Endothelial cell of umbilical vein (primary cell): ENCODE results near the gene LSM14A. TPM values are rescaled to one million over a fixed set of nuclear protein-coding genes. Genes with fewer than 3 reads are reported as not detected.

Experiments
- BruUV-seq: library from RNA; stranded (reverse); fragments of 400-500 nt; replicated peaks from 2 replicates; lab custom pipeline; 2021; lab: Mats Ljungman, UMichigan
- CTCF ChIA-PET: fragments of 300-600, 350-600 bp; sonication (Branson Sonifier 250); formaldehyde crosslinking; loops from one replicate; lab custom pipeline; 2021; ENCODE audit warnings: antibody characterized with exemption, inconsistent platforms; lab: Charles Lee
- POLR2A ChIA-PET: fragments of 300-600, 350-600 bp; sonication (Branson Sonifier 250); formaldehyde crosslinking; loops from one replicate; lab custom pipeline; 2021; ENCODE audit warnings: antibody characterized with exemption, inconsistent platforms; lab: Charles Lee
- DNase-seq: peaks from one replicate; pipeline ENCODE4 v3.0.0-alpha.2; 2011; ENCODE audit warnings: low read depth, low spot score
- FAIRE-seq: peaks from 2 replicates; lab custom pipeline; 2011; peaks lifted over from hg19 to GRCh38; lab: Jason Lieb, UNC
- H2AFZ ChIP-seq: 2 replicates; pipeline ENCODE4 v1.6.0; 2012; ENCODE audit warnings: low read depth, low read length, control low read depth, inconsistent platforms
- H3K27ac ChIP-seq: 2 replicates; pipeline ENCODE4 v1.5.1; 2011; ENCODE audit warnings: low read depth, mild to moderate bottlenecking, control low read depth, low read length, moderate library complexity; ENCODE audit not compliant: insufficient read depth
- H3K27me3 ChIP-seq, 2 experiments: 2 replicates each; pipeline versions ENCODE4 v1.6.0 to v1.6.1; 2011; ENCODE audit warnings: low read length in 2 of 2, mixed read lengths in 1 of 2; ENCODE audit not compliant: control insufficient read depth in 2 of 2, insufficient read depth in 2 of 2
- H3K36me3 ChIP-seq, 2 experiments: 2 replicates in 1 of 2; 3 replicates in 1 of 2; pipeline ENCODE4 v1.5.1; 2011; ENCODE audit warnings: low read length in 2 of 2, mild to moderate bottlenecking in 1 of 2, moderate library complexity in 1 of 2; ENCODE audit not compliant: control insufficient read depth in 2 of 2, insufficient read depth in 2 of 2; ENCODE audit errors: extremely low read depth in 1 of 2
- H3K4me1 ChIP-seq: 3 replicates; pipeline ENCODE4 v1.5.1; 2011; ENCODE audit warnings: mild to moderate bottlenecking, low read length; ENCODE audit not compliant: control insufficient read depth, insufficient read depth; ENCODE audit errors: extremely low read depth
- H3K4me2 ChIP-seq: 2 replicates; pipeline ENCODE4 v1.6.1; 2011; ENCODE audit warnings: low read length, control low read depth, mixed read lengths; ENCODE audit not compliant: insufficient read depth
- H3K4me3 ChIP-seq, 3 experiments: fragments of 200-600 bp in 1 of 3; sonication (generic), shearing (Covaris generic) in 1 of 3; replicated peaks in 1 of 3; 2 replicates each; pipeline ENCODE4 v1.5.1; 2011 to 2016; ENCODE audit warnings: control low read depth in 3 of 3, low read length in 3 of 3, mild to moderate bottlenecking in 2 of 3, inconsistent platforms in 1 of 3, low read depth in 1 of 3, moderate library complexity in 1 of 3; ENCODE audit not compliant: insufficient read depth in 1 of 3
- H3K79me2 ChIP-seq: 2 replicates; pipeline ENCODE4 v1.6.0; 2012; ENCODE audit warnings: low read length, inconsistent platforms; ENCODE audit not compliant: control insufficient read depth, insufficient read depth
- H3K9ac ChIP-seq: replicated peaks from 2 replicates; pipeline ENCODE3; 2011; ENCODE audit warnings: low read length, control low read depth; ENCODE audit not compliant: insufficient read depth; ENCODE audit errors: extremely low read depth
- H3K9me1 ChIP-seq: replicated peaks from 3 replicates; pipeline ENCODE4 v1.6.0; 2011; ENCODE audit warnings: mild to moderate bottlenecking, low read length; ENCODE audit not compliant: control insufficient read depth, insufficient read depth; ENCODE audit errors: extremely low read depth
- H3K9me3 ChIP-seq: replicated peaks from 2 replicates; pipeline ENCODE4 v1.5.1; 2012; ENCODE audit warnings: low read length, inconsistent platforms; ENCODE audit not compliant: control insufficient read depth, insufficient read depth
- H4K20me1 ChIP-seq: replicated peaks from 2 replicates; pipeline ENCODE3; 2011; ENCODE audit warnings: mild to moderate bottlenecking, low read length; ENCODE audit not compliant: control insufficient read depth, insufficient read depth; ENCODE audit errors: extremely low read depth
- EZH2 ChIP-seq: IDR thresholded peaks from 2 replicates; pipeline ENCODE4 v1.6.1; 2012; ENCODE audit warnings: borderline replicate concordance, low read depth, mild to moderate bottlenecking, moderate library complexity, low read length, inconsistent platforms; ENCODE audit not compliant: severe bottlenecking
- FOS ChIP-seq: IDR thresholded peaks from 2 replicates; pipeline ENCODE4 v1.6.1; 2011; ENCODE audit warnings: mild to moderate bottlenecking, low read length, moderate library complexity, borderline replicate concordance; ENCODE audit not compliant: insufficient read depth
- GATA2 ChIP-seq: IDR thresholded peaks from 2 replicates; pipeline ENCODE4 v1.7.0; 2011; ENCODE audit warnings: low read depth, mild to moderate bottlenecking, moderate library complexity, mixed read lengths, low read length; ENCODE audit not compliant: insufficient read length, insufficient read depth
- JUN ChIP-seq: IDR thresholded peaks from 2 replicates; pipeline ENCODE4 v1.6.1; 2011; ENCODE audit warnings: borderline replicate concordance, low read depth; ENCODE audit not compliant: insufficient read length, insufficient read depth
- MAX ChIP-seq: IDR thresholded peaks from 2 replicates; pipeline ENCODE4 v1.6.1; 2011; ENCODE audit not compliant: insufficient read depth, insufficient read length
- MYC ChIP-seq: IDR thresholded peaks from one replicate; pipeline ENCODE4 v1.6.1; 2011; ENCODE audit warnings: mild to moderate bottlenecking, low read depth, low read length
- POLR2A ChIP-seq: IDR thresholded peaks from 2 replicates; pipeline ENCODE4 v1.6.1; 2012; ENCODE audit warnings: low read depth, mild to moderate bottlenecking, control low read depth, low read length
- POLR2AphosphoS5 ChIP-seq: IDR thresholded peaks from 2 replicates; pipeline ENCODE4 v1.6.1; 2012; ENCODE audit warnings: low read depth, mild to moderate bottlenecking, control low read depth, low read length, moderate library complexity; ENCODE audit not compliant: insufficient read depth
- dilution Hi-C: fragments of 300-500 bp; cut with MboI; formaldehyde crosslinking; loops from one replicate; pipeline ENCODE4 v1.15.0; 2019; ENCODE audit warnings: low sequenced_read_pairs; ENCODE audit not compliant: extremely low pct_ligation_motif_present
- intact Hi-C: fragments of 100-400 bp; cut with micrococcal nuclease; formaldehyde crosslinking; loops from one replicate; pipeline ENCODE4 v1.10.0; 2022
- polyA plus RNA-seq, 4 experiments: library from polyadenylated mRNA; depleted of rRNA in 3 of 4; stranded (reverse) in 3 of 4; unstranded in 1 of 4; fragments of >200 nt; gene quantifications; 2 replicates each; pipeline versions ENCODE4 v1.2.1 to v1.2.3, GENCODE V29; 2011 to 2012; ENCODE audit warnings: missing spikeins in 1 of 4
- total RNA-seq: library from RNA; stranded (reverse); gene quantifications from 2 replicates; pipeline ENCODE4 v1.2.3, GENCODE V29; 2021
- TF ChIP-seq, protein P1 (sequence below), 2 donors: IDR thresholded peaks; 1 replicate in 1 of 2; 2 replicates in 1 of 2; pipeline ENCODE4 v1.5.1; 2011; ENCODE audit warnings: low read length in 2 of 2, mild to moderate bottlenecking in 2 of 2, moderate library complexity in 2 of 2, control low read depth in 1 of 2, inconsistent platforms in 1 of 2, low read depth in 1 of 2; ENCODE audit not compliant: insufficient read depth in 1 of 2; ENCODE audit errors: extremely low read depth in 1 of 2

Gene LSM14A
- total and polyA plus RNA-seq, 2 donors (not counting 3 experiments of a cell fraction or from before 2014, with no cell fraction given) = 96.7 to 122 TPM

GRCh38 chr19:34255546-34255945 is 83.2 kb downstream of the LSM14A start:
- ChIA-PET CTCF (interaction anchor here (0.7 kb wide), 1 partner anchor 10 kb away, joined by 4 read pairs; no protein-coding TSS in a partner anchor), POLR2A (no interaction called here)
- H4K20me1 ChIP-seq = no peaks in the 10 kb centered on the region
- peaks cover 28% of the 10 kb centered on the region for H3K79me2 ChIP-seq
- intact Hi-C loops = loop anchor here (1.0 kb wide), 1 partner anchor 15 kb away; no protein-coding TSS in a partner anchor
- H3K4me2 ChIP-seq = peak overlapping the region; percentile 94
- peak overlapping the region; percentile 87 for H3K9ac ChIP-seq
- dilution Hi-C loops = no loop called here
- no peaks in the 10 kb centered on the region for H3K36me3 ChIP-seq
- no peak overlapping the region for H2AFZ ChIP-seq
- peak overlapping the region; percentile 70 to 79 (median 70) for H3K4me3 ChIP-seq
- peak; percentile 66 for FAIRE-seq
- peak overlapping the region; percentile 71 for H3K27ac ChIP-seq
- TSS peak; percentile 44 for BruUV-seq
- H3K9me3 ChIP-seq = no peaks in the 10 kb centered on the region
- no peaks in the 10 kb centered on the region for H3K27me3 ChIP-seq
- no peak for DNase-seq
- H3K4me1 ChIP-seq = peaks cover 17% of the 10 kb centered on the region
- no peaks in the 10 kb centered on the region for H3K9me1 ChIP-seq
- TF ChIP-seq POLR2AphosphoS5 = no peak
- no peak for TF ChIP-seq FOS
- no peak for TF ChIP-seq MAX
- TF ChIP-seq JUN = no peak
- no peak for TF ChIP-seq MYC
- TF ChIP-seq POLR2A = no peak
- TF ChIP-seq, protein P1, sequence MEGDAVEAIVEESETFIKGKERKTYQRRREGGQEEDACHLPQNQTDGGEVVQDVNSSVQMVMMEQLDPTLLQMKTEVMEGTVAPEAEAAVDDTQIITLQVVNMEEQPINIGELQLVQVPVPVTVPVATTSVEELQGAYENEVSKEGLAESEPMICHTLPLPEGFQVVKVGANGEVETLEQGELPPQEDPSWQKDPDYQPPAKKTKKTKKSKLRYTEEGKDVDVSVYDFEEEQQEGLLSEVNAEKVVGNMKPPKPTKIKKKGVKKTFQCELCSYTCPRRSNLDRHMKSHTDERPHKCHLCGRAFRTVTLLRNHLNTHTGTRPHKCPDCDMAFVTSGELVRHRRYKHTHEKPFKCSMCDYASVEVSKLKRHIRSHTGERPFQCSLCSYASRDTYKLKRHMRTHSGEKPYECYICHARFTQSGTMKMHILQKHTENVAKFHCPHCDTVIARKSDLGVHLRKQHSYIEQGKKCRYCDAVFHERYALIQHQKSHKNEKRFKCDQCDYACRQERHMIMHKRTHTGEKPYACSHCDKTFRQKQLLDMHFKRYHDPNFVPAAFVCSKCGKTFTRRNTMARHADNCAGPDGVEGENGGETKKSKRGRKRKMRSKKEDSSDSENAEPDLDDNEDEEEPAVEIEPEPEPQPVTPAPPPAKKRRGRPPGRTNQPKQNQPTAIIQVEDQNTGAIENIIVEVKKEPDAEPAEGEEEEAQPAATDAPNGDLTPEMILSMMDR (IDR thresholded peaks at IDR 0.05; ENCODE audit: extremely low read depth in 1 of 2, insufficient read depth in 1 of 2, low read depth in 1 of 2, low read length in 2 of 2) = no peak
- no peak for TF ChIP-seq GATA2
- TF ChIP-seq EZH2 = no peak
